Fibroblast of the aortic adventitia (primary cell): ENCODE data around the gene TRIM68. TPM values are rescaled to one million over a fixed set of nuclear protein-coding genes. Genes with fewer than 3 reads are reported as not detected.

ENCODE experiments used
- DNase-seq: peaks from one replicate; pipeline ENCODE4 v3.0.0-alpha.2; 2010; ENCODE audit warnings: low read depth
- H3K4me3 ChIP-seq: 2 replicates; pipeline ENCODE4 v1.5.1; 2011; ENCODE audit warnings: low read depth, mild to moderate bottlenecking, control low read depth, low read length, moderate library complexity
- CTCF ChIP-seq: IDR thresholded peaks from 2 replicates; pipeline ENCODE4 v1.5.1; 2011; ENCODE audit warnings: mild to moderate bottlenecking, low read length, control low read depth, inconsistent platforms; ENCODE audit not compliant: insufficient read depth
- total RNA-seq: library from RNA; depleted of rRNA; stranded (reverse); fragments of >200 nt; gene quantifications from 2 replicates; pipeline ENCODE4 v1.2.3, GENCODE V29; 2012; ENCODE audit warnings: low replicate concordance

TRIM68 gene
- total RNA-seq, 1 donor = 9.9 TPM

- DNase-seq = no peak
- TF ChIP-seq CTCF = no peak
- H3K4me3 ChIP-seq = no peak overlapping the region
Observed at GRCh38 chr11:4643076-4643475, 35.0 kb upstream of the TRIM68 start.

GRCh38 chr11:4642043-4642442 lies 34.0 kb upstream of the TRIM68 start:
- TF ChIP-seq CTCF = no peak
- no peak for DNase-seq
- no peak overlapping the region for H3K4me3 ChIP-seq

GRCh38 chr11:4641501-4641900 lies 33.5 kb upstream of the TRIM68 start:
- no peak for DNase-seq
- no peak overlapping the region for H3K4me3 ChIP-seq
- TF ChIP-seq CTCF = no peak

GRCh38 chr11:4639931-4640330 lies 31.9 kb upstream of the TRIM68 start:
- TF ChIP-seq CTCF = no peak
- DNase-seq = no peak
- no peak overlapping the region for H3K4me3 ChIP-seq

GRCh38 chr11:4637662-4638047 lies 29.6 kb upstream of the TRIM68 start:
- DNase-seq = no peak
- H3K4me3 ChIP-seq = no peak overlapping the region
- TF ChIP-seq CTCF = no peak

- peak within 1 kb of the TSS; percentile 44 for H3K4me3 ChIP-seq
- DNase-seq = peak; percentile 69
- TF ChIP-seq CTCF = peak; percentile 90
Observed at GRCh38 chr11:4636962-4637661, 29.1 kb upstream of the TRIM68 start, which contains the start of gene OR51D1. OR51D1 (plus strand) TSS chr11:4637477; CDS start chr11:4639791, 2,314 bp downstream.

GRCh38 chr11:4636136-4636535 lies 28.1 kb upstream of the TRIM68 start:
- no peak overlapping the region for H3K4me3 ChIP-seq

More at GRCh38 chr11:4636136-4636535, 28.1 kb upstream of the TRIM68 start:
- DNase-seq = no peak
- no peak for TF ChIP-seq CTCF
